GM12891 (cell line): ENCODE data around the gene OLFM1.

Experiments
- POLR2A ChIP-seq: IDR thresholded peaks from 2 replicates; pipeline ENCODE4 v1.6.1; 2011; ENCODE audit warnings: low read depth, low read length, control low read depth
- POLR2AphosphoS5 ChIP-seq: IDR thresholded peaks from 2 replicates; pipeline ENCODE4 v1.6.1; 2011; ENCODE audit warnings: low read depth, low read length, control low read depth

GRCh38 chr9:135106551-135107270 lies 19.2 kb downstream of the OLFM1 start:
- no peak for TF ChIP-seq POLR2AphosphoS5
- TF ChIP-seq POLR2A = no peak
